HG03025 (cell line): Measurements from ENCODE around the gene ARID4A.
A peak's percentile ranks its signal among the peaks of the same experiment; 100 is the strongest.
"Not testable (repeated sequence)": the region's sequence is repeated elsewhere in the genome, so short reads cannot be mapped to it uniquely, and the experiment has no call there.

Experiments used
- ATAC-seq: cut with Tn5 transposase; IDR thresholded peaks from one replicate; pipeline ENCODE4 v1.9.1; 2021; ENCODE audit warnings: mild to moderate bottlenecking, moderate library complexity; ENCODE audit not compliant: unreplicated experiment, low FRiP score

ARID4A gene

DNA sequence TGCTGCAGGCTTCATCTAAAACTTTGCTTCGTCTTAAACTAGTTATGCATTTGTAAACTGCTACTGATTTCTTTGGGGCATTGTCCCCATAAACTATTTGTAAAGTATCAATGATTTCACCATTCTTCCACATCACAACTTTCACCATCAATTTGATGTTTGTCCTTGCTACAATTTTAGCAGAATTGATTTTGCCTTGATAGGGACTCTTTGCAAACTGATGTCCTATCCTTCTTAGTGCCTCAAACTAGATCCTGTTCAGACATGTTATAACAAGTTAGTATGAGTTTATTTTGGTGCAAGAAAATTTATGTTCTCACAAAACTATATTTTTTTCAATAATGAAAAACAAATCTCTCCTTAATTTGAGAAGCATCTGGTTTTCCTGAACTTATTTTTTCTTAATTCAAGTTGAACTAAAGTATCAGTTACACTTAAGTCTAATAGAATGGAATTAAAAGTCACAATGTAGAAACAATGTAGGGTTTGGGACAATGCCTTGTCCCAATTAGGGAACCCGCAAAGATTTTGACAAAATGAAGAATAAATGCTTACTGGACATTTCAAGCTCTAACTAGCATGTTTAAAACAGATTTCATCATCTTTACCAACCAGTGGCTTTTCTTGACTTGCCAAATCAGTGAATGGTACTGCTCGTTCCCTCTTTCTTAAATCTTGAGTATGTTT, 10.1 kb upstream of the ARID4A start:
- no peak for ATAC-seq

DNA sequence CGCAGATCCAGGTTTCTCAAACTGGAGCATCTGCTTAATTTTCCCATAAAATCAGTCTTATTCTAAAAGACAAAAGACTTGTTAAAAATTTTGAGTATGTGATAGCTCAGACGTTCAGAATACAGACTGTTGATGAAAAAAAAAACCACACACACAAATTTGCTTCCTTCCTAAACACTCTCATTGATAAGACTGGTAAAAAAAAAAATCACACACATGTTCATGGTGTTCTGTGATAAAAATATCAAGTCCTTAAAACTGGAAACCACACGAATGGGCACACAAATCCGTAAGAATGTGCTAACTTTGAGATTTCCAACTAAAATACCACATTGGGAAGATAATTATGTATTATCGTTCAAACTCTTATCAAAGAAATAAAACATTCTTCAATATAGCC, 6.7 kb upstream of the ARID4A start:
- ATAC-seq: no peak

DNA sequence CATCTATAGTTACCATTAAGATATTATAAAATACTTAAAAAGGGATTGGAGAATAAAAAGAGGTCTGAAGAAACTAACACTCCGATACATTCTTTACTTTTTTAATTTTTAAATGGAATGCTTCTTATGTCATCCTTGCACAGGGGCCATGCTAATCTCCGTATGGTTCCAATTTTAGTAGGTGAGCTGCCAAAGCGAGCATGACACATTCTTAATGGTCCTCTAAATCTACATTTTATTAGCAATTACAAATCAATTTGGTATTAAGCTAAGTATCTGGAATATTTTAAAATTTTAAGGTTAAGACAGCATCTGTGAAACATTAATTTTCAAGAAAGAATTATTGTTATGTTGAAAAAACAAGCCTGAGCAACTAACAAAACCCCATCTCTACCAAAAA, 6.2 kb upstream of the ARID4A start:
- ATAC-seq: no peak

DNA sequence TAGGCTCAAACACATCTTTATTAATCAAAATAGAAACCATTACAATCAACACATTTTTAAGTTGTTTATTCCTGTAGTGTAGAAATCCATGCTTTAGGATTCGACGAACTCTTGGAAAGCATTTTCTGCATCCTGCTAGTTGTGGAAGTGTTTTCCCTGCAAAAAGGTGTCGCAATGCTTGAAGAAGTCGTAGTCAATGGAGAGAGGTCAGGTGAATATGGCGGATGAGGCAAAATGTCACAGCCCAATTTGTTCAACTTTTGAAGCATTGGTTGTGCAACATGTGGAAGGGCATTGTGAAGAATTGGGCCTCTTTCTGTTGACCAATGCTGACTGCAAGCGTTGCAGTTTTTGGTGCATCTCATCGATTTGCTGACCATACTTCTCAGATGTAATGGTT, 4.2 kb upstream of the ARID4A start:
- no peak for ATAC-seq

DNA sequence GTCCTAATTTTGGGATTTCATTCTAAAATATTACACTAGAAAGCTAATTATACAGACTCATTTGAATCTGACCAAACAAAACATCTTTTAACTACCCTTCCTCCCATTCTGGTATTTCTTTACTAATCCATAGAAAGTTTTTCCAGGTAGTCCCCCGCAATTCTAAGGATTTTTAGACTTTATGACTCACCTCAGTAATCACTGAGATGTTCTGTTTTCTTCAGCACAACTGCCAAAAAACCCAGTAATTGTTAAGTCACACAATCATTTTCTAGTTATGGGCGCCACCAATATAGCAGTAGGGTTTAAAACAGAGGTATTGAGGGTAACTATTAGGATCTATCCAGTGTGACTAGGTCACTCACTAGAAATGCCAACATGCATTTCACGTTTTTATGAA, 1.6 kb upstream of the ARID4A start:
- no peak for ATAC-seq

DNA sequence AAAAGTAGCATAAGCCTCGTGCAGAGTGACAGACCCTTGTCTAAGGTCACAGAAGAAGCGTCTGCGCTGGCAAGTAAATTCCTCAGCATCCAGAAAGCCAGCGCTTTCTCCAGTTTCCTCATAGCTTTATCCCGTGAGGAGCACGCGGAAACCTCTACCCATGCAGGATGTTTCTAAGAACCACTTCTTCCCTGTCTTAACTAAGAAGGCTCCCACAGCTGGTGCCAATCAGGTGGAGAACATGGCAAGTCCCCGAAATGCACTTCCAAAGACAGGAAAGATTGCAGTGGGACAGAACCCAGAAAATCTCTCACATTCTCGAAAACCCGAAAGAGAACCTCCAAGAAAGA, 968 bp upstream of the ARID4A start:
- no peak for ATAC-seq

DNA sequence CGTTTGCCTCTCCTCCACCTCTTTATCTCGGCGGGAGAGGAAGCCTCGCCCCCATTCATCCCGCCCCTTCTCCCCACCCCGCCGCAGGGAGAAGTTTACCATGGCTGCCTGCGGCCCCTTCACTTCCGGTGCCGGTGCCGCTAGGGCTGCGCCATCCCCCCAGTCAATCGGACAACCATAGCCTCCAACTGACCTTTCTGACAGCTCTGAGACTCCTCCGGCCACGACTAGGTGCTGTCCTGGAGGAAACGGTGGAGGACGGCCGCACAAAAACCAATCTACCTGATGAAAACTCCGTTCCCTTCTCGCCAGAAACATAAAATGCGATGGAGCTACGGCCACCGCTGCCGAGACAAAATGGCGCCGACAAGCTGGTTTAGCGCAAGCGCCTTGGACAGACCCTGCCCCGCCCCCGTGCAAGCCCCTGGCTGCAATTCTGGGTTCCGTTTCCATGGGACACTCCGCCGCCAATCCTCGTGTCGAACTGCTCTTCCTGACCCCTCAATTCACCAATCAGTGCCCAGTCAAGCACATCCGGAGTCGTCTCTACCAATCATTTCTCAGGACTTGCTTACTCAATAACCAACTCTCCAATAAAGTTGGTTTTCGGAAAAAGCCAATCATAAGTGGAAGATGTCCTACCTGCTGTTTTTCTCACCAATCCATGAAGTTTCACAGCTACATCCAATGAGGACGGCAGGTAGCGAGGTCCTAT, 436 bp upstream of the ARID4A start:
- ATAC-seq: peak; percentile 85

DNA sequence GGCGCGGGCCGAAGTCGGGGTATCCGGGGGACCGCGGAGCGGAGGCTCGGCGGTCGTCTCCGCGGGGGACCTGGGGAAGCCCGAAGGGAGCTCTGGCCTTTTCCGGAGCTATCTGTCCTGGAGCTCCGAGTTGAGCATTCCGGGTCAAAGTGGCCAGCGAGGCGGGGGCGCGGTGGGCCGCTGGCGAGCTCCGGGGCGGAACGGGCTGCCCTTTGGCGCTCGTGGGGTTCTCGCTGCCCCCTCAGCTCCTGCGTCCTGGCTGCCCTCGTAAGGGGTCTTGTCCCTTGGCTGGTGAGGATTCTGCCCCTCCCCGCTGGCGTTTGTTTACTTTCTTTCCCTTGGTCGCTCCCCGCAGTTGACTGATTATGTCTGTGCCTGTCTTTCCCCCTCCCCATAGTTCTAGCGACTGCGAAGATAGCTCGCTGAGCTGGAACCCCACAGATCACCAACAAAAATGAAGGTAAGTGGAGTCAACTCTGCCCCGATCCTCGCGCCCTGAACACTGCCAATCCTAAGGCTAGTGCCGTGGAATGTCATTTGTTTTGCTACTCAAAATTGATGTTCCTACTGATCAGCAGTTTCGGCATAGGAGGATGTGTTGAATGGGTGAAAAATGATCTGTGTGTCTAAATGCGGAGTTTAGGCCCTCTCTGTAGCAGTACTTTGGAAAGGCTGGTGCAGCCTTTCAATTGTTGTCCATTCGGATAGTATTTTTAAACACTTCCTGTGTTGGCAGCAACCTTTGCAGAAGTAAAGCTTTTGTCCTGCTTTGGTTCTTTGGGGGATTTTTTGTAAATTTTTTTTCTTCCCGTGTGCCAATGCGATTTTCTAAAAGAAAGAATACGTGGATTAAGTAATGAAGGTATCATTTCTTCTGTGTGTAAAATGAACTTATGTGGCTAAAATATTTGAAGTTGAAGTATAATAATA, 1.3 kb downstream of the ARID4A start:
- ATAC-seq: no peak

DNA sequence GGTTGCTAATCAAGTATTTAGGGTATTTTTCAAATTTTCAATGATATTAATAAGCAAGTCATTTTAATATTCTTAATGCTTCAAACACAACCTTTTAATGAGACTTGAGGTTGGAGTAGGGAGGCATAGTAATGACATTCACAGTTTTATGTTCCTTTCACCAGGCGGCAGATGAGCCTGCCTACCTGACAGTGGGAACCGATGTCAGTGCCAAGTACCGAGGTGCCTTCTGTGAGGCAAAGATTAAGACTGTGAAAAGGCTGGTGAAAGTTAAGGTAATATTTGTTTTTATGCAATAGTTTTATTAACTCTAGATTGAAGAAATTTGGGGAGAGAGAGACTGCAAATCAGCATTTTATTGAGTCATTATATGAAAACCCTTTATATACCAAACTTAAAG, 3.1 kb downstream of the ARID4A start:
- ATAC-seq: no peak

DNA sequence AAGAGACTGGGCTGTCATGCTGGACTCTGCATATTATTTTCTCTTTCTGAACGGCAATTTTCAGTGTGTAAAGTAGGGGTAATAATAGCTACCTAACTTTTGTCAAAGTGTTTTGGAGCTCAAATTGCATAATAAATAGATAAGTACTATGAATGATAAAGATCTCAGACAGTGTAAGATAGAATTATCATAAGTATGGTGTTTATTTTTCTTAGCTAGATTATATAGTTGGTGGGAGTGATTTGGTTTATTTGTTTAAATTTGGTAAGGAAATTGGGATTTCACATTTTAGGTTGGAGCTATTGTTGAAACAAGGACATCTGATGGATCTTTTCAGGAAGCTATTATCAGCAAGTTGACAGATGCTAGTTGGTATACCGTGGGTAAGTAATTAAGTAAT, 7.4 kb downstream of the ARID4A start:
- no peak for ATAC-seq

DNA sequence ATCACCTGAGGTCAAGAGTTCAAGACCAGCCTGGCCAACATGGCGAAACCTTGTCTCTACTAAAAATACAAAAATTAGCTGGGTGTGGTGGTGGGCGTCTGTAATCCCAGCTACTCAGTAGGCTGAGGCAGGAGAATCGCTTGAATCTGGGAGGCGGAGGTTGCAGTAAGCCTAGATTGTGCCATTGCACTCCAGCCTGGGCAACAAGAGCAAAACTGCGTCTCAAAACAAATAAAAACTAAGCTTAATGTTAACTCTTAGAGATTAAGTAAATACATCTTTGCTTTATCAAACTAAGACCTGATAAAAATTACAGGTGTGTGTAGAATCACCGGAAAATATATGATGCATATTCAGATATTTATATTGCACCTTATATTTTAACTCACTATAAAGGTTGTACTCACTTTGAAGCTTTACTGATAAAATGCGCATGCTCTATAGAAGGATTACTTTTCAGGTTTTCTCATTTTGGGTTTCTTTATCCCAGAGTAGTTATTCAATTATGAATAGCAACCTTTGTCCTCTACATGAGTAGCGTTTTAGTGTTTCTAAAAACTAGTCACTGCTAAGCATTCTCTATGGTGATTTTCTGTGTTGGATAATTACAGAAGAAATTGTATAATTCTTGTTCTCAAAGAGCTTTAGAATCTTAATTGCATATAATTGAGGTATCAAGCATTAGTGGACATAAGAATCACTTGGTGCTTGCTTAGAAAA, 9.4 kb downstream of the ARID4A start:
- no peak for ATAC-seq

DNA sequence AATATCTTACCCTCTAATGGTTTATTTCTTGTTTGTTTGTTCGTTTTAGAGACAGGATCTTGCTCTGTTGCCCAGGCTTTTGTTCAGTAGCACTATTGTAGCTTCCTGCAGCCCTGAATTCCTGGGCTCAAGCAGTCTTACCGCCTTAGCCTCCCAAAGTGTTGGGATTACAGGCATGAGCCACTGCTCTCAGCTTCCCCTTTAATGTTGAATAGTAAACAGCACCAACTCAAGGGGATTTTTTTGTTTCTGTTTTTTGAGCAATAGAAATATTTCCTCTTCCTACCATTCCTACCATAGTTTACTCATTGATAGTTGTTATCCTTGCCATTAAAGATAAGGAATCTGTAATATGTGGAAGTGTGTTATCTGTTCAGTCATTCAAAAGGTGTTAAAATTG, 10.7 kb downstream of the ARID4A start:
- no peak for ATAC-seq

DNA sequence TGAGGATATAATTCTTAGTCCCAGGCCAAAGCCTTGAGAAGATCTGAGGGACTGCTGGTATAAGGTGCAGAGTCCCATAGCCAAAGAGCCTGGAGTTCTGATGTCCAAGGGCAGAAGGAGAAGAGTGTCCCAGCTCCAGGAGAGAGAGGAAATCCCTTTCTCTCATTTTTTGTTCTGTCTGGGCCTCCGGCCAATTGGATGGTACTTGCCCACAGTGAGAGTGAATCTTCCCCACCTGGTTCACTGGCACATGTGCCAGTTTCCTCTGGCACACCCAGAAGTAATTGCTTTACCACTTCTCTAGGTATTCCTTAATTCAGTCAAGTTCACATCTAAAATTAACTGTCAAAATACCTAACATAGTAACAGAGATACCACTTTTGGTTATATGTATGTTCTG, 15.3 kb downstream of the ARID4A start:
- no peak for ATAC-seq

DNA sequence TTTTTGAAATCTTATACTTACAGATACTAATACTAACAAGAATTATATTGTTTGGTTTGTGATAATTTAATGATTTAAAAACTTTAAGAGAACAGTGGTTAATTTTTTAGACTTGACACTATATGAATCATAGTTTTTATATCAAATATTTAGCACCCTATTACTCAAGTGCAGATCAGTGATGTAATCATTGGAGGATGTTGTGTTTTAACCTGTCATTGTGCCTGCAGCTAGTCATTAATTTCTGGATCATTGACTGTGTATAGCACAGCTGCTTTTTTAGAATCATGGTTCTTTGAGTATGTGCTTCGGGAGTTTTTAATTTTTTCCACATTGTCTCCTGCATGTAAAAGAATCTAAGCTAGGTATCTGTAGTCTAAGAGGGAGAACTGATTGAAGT, 17.3 kb downstream of the ARID4A start:
- no peak for ATAC-seq

DNA sequence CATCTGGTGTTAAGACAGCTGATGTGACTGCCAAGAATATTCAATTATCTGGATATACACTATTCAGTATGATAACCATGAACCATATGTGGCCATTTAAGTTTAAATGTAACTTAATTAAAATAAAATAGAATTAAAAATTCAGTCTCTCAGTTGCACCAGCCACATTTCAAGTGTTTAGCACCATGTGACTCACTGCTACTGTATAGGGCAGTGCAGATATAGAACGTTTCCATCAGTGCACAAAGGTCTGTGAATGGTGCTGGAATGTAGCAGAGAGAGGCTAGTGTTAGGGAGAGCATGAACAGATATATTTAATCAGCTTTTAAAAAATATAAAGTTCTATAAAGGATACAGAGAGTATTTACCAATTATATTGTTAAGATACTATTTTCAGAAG, 28.7 kb downstream of the ARID4A start:
- no peak for ATAC-seq

DNA sequence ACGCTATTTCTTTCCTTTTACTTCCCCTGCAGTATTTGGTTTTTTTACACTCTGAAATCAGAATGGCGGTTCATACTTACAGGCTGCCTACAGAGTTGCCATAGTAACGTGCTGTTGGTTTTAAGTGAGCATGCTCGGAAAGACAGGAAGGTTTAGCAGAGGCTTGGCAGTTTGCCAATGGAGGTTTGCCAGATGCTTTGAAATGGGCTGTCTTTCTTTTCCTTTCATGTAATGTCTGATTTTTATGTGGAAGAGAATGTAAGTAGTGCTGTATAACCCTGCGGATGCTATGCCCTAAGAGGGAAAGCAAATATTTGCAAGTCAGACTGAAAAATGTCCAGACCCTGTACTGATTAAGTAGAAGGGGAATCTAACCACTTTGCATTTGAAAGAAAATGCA, 32.8 kb downstream of the ARID4A start:
- peak; percentile 68 for ATAC-seq

DNA sequence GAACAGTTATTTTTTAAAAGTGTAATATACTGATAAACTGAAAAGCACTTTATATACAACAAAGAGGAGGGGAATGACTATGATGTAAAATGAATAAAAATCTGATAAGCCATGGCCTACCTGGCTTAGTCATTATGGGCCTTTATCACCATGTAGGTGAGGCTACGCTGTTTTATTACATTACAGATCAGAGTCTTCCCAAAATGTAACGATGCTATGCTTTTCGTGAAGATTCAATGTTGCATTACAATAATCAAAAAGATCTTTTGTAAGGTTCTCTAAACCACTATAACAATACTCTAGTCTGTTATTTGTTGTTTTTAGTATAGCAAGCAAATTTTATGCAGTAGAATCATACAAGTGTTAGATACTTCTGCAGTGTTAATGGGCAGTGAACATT, 34.2 kb downstream of the ARID4A start:
- no peak for ATAC-seq

DNA sequence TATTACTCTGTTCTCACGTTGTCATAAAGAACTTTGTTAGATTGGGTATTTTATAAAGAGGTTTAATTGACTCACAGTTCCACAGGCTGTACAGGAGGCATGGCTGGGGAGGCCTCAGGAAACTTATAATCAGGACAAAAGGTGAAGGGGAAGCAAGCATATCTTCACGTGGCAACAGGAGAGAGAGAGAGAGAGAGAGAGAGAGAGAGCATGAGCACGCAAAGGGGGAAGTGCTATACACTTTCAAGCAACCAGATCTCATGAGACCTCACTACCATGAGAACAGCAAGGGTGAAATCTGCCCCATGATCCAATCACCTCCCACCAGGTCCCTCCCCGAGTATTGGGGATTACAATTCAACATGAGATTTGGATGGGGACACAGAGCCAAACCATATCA, 41.3 kb downstream of the ARID4A start:
- ATAC-seq: not testable (repeated sequence)

DNA sequence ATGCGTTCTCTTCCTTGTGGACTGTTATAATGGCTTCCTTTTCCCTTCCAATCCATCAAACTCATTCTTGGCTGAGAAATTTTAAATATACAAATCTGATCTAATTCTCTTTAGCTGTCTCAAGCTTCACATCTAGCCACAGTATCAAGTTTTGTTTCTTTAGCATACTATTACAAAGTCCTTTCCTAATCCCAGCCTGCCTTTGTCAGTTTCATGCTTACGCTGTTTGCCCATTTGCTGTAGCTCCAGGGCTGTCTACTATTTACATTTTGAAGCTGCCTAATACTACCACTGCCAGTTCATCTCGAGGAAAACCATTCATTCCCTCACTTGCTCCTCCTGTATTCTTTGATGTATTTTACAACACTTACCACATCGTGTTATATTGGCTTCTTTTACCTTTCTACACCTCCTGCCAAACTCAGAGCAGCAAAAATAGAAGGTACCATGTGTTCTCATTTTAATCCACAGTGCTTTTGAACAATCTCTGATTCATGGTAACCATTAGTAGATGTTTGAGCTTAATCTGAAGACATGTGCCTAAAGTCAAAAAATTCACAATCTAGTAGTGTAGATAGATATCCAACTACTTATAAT, 42.9 kb downstream of the ARID4A start:
- no peak for ATAC-seq

DNA sequence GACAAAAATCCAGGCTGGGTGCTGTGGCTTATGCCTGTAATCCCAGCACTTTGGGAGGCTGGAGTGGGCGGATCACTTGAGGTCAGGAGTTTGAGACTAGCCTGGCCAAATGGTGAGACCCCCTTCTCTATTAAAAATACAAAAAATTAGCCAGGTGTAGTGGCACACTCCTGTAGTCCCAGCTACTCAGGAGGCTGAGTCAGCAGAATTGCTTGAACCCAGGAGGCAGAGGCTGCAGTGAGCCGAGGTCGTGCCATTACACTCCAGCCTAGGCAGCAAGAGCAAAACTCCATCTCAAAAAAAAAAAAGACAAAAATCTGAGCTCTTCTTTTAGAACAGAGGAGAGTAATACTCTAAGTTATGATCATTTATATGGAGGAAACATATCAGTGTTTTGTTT, 45.2 kb downstream of the ARID4A start:
- ATAC-seq: not testable (repeated sequence)
